22Rv1 (cell line): Measurements from ENCODE around the gene ACVRL1.

Source experiments
- H3K27ac ChIP-seq: fragments of 450-650 bp; 2 replicates; pipeline ENCODE4 v1.5.1; 2017
- ZFX ChIP-seq: fragments of 450-650 bp; IDR thresholded peaks from 2 replicates; pipeline ENCODE4 v1.6.1; 2017; ENCODE audit warnings: antibody characterized with exemption, borderline replicate concordance
- TF ChIP-seq, protein P1 (sequence below): fragments of 450-650 bp; IDR thresholded peaks from 2 replicates; pipeline ENCODE4 v1.5.1; 2017; ENCODE audit warnings: mild to moderate bottlenecking

ACVRL1 gene

DNA sequence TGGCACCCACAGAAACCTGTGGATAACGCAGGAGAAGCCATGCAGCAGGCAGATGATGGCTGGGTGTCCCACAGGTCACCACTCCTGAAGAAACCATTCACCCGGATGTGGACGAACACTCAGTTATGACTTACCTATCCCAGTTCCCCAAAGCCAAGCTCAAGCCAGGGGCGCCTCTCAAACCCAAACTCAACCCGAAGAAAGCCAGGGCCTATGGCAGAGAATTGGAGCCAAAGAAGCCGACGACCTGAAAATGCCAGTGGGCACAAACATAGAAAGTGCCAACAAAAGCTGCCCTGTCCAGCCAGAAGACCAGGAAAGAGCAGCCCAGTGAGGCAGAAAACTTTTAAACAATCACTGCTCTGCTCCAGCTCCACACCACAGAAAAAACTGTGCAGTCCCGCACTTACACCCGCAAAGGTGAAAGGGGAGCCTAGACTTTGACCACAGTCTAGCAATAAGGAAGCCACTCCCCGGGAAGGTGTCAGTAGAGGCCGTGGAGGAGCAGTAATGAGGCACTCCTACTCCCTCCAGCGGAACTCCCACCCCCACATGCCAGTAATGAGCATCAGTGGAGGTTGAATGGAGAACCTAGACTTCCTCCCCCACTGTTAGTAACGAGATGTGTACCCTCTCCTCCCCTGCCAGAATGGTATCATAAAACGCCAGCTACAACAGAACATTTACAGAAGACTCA, 6.0 kb upstream of the ACVRL1 start:
- H3K27ac ChIP-seq, result no peak overlapping the region
- no peak for TF ChIP-seq ZFX
- TF ChIP-seq, protein P1, sequence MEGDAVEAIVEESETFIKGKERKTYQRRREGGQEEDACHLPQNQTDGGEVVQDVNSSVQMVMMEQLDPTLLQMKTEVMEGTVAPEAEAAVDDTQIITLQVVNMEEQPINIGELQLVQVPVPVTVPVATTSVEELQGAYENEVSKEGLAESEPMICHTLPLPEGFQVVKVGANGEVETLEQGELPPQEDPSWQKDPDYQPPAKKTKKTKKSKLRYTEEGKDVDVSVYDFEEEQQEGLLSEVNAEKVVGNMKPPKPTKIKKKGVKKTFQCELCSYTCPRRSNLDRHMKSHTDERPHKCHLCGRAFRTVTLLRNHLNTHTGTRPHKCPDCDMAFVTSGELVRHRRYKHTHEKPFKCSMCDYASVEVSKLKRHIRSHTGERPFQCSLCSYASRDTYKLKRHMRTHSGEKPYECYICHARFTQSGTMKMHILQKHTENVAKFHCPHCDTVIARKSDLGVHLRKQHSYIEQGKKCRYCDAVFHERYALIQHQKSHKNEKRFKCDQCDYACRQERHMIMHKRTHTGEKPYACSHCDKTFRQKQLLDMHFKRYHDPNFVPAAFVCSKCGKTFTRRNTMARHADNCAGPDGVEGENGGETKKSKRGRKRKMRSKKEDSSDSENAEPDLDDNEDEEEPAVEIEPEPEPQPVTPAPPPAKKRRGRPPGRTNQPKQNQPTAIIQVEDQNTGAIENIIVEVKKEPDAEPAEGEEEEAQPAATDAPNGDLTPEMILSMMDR, result no peak

DNA sequence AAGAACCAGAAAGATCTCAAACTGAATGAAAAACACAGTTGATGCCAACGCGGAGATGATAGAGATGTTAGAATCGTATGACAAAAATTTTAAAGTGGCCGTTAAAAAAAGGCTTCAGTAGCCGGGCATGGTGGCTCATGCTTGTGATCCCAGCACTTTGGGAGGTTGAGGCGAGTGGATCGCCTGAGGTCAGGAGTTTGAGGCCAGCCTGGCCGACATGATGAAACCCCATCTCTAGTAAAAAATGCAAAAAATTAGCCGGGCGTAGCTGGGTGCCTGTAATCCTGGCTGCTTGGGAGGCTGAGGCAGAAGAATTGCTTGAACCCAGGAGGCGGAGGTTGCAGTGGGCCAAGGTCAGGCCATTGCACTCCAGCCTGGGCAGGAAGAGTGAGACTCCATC, 5.4 kb upstream of the ACVRL1 start:
- no peak overlapping the region for H3K27ac ChIP-seq
- TF ChIP-seq, protein P1, result no peak

DNA sequence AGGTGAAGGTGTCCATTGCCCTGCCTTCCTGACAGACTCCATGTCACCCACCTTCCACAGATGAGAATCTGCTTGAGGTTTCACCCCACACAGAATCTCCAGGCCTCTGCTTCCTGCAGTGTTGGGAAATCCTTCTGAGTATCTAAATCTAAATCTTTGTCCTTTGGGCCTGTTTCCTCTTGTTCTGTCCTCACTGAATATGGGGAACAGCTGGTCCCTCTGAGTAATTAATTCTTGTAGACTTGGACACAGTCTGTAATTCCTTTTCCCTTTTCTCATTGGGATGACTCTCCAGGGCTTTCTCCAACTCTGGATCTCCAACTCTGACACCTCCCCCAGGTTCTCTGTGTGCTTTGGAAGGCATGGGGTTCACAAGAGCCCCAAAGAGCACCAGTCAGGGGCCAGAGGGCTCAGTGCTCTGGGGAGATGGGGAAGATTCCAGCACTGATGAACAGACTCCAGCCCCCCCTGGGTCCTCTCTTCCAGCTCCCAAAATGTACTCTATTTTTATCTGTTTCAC, 2.3 kb upstream of the ACVRL1 start:
- no peak overlapping the region for H3K27ac ChIP-seq
- no peak for TF ChIP-seq ZFX
- TF ChIP-seq, protein P1, result no peak

DNA sequence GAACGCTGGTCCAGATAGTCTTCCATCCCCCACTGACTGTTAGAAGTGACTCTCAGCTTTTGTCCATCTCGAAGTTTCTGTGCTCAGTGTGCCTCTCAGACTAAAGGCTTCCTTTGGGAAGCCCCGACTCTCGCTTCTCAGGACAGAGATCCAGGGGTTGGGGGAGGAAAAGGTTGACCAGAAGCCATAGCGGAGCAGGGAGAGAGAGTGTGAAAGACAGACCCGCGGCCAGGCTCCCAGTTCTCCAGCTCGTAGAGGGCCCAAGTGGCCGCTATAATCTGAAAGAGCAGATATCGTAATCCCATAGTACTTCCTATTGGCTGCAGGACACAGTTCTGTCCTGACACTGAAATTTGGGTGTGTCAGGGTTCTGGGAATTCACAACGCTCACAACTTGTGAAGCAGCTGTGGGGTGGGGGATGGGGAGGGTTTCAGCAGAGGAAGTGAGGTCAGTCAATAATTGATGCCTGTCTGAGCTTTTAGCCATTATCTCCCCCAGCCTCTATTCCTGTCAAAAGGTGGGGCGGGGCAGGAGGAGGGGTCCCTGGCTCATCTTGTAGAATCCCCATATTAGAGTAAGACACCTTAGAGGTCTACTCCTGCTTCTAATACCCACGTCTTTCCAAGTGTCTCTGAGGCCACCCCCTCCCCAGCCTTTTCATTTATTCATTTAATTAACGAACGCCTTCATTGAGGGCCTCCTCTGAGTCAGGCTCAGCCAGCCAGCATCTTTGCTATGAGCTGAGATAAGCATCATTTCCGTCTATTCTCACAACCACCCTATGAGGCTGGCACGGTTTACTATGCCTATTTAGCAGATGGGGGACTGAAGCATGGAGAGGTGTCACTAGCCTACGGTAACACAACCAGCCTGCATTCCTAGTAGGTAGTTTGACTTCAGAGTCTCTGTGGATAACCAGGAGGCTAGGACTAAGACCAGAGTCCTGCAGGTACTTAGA, 1.6 kb upstream of the ACVRL1 start:
- H3K27ac ChIP-seq, result no peak overlapping the region
- TF ChIP-seq, protein P1, result no peak
- TF ChIP-seq ZFX, result no peak

DNA sequence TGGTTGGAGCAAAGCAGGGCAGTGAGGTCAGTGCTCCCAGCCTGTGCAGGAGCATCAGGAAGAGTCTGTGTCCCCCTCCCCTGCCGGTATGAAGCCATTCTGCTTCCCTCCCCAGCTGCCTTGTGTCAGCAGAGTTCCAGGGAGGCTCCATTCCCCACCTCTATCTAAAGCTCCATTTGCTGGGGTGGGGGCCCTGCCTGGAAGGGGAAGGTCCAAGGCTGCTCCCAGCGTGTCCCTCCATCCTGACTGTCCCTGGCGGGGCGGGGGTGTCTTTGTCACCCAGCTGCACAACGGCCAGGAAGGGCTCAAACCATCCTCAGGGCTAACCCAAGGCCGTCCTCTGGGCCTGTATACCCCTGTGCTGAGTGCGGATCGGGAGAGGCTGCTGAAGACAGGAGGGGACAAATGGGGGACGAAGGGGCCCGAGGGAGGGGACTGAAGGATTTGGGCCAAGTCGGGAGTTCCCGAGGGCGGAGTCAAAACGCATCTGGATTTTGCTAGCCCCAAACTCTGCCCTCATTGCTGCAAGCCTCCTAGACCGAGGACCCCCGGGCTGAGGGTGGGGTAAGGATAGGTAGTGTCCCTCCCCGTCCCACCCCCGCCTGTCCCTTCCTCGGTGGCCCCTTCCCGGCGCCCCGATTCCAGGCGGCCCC, 748 bp upstream of the ACVRL1 start:
- no peak overlapping the region for H3K27ac ChIP-seq
- TF ChIP-seq, protein P1, result no peak
- no peak for TF ChIP-seq ZFX

DNA sequence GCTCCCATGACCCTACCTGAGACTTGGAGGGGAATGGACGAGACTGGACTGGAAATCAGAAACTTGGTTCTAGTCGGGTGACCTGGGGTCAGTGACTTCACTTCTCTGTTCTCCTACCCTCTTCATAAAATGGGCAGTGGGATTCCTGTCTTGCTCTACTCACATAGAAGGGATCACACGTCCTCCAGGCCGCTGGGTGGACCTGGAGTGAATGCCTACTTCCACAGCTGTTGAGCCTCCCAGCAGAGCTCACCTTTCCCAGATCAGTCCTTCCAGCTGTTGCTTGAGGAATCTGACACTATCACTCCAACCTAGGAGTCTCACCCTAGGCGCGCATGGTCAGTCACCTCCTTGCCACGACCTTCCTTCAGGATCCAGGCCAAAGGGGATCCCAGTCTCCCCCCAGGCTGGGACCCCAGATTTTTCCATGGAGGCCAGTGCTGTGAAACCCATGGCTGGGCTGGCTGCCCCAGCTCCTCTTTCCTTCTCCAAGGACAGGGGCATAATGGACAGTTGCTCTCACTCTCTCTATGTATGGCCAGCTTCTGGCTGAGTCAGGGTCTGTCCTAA, 637 bp downstream of the ACVRL1 start:
- no peak for TF ChIP-seq ZFX
- TF ChIP-seq, protein P1, result no peak
- H3K27ac ChIP-seq, result no peak overlapping the region
